SHP77 (cell line): ENCODE data around the gene ZFP62.
A peak's percentile ranks its signal among the peaks of the same experiment; 100 is the strongest.

Source experiments
- DNase-seq, 2 experiments: peaks; one replicate each; lab custom pipeline; 2025; lab: John Stamatoyannopoulos, UW

The ZFP62 gene

DNA sequence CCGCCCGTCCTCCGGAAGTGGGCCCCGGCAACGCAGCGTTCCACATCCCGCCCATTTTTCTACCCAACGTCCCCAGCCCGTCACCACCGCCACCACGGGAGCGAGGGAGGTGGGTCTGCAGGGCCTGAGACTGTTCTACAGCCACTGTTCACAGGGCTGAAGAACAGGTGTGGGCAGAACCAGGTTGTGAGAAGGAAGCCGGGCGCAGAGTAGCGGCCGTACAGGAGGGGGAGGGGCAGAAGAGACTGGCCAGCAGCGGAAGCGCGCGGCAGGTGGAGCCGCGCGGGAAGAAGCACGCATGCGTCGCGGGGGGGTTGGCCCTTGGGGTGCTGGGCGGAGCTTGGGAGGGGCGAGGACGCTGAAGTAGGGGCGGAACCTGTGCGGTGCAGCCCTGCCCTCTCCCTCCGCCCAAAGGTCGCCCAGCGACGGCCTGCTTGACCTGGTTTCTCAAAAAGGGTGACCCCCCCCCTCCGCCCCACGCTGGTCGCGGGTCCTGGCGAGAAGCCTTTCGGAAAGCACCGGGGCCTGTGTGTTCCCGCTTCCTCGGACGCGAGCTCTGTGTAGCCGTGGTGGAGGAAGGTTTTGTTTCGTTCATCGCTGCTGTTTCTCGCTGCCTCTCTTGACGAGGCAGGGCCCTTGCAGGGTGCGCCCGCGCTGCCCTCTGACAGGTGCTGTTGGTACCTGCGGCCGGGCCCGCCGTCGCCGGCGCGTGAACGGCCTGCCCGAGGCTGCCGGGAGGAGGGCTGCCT is 50.7 kb downstream of the ZFP62 start:
- DNase-seq = peak; percentile 85 to 86

DNA sequence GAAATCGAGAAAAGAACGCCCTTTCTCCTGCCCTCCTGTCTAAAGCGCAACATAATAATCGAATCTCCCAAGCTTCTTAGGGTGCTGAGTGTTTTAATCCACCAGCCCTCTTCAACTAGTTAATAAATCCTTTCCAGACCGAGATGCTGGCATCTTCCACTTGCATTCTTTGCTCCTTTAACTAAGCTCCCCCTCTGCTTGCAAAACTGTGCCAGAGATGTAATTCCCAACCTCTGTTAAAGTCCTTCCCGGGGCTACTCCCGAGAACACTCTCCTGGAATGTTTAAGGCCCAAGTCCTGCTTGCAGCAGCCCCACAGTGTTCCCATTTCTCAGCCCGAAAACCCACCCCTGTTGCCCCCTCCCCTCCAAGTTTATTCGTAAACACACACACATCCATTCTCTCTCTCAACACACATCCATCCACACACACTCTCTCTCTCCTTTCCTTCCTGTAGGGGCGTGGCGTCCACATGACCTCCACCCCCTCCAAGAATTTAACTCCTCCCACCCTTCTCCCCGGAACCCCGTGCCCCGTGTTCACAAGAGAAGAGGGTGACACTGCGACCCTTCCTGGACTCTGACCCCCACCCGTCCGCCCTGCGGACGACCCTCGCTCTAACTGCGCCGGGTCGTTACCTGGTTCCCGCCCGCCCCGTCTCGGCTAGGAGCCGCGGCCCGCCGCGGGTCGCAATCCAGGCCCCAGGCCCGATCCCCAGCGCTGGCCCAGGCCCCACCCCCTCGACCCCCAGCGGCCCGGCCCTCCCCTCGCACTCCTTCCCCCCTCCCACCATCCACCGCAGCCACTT is 51.5 kb downstream of the ZFP62 start:
- peak; percentile 77 to 79 for DNase-seq

DNA sequence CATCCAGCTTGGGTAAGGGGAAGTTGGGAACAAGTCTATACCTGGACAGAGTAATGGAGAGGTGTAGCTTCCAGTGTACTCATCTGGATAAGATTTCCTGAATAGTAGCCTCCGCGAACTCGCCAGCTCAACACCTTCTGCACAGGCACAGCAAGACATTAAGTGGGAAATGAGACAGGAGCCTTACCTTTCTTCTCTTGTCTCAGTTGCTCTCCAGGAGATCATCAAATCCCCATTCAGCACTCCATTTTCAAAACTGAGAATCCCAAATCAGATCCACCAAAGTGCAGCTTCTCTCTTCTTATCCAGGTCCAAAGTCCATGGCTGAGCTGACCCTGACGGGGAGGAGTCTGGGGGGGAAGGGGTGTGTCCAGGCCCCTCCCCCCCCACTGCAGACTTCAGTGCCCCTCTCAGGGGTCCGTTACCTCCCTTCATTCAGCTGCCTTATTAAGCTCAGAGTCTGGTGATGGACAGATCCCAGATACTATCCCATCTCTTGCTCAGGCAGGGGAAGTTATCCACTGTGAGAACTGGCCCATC is 52.5 kb downstream of the ZFP62 start:
- DNase-seq = no peak

DNA sequence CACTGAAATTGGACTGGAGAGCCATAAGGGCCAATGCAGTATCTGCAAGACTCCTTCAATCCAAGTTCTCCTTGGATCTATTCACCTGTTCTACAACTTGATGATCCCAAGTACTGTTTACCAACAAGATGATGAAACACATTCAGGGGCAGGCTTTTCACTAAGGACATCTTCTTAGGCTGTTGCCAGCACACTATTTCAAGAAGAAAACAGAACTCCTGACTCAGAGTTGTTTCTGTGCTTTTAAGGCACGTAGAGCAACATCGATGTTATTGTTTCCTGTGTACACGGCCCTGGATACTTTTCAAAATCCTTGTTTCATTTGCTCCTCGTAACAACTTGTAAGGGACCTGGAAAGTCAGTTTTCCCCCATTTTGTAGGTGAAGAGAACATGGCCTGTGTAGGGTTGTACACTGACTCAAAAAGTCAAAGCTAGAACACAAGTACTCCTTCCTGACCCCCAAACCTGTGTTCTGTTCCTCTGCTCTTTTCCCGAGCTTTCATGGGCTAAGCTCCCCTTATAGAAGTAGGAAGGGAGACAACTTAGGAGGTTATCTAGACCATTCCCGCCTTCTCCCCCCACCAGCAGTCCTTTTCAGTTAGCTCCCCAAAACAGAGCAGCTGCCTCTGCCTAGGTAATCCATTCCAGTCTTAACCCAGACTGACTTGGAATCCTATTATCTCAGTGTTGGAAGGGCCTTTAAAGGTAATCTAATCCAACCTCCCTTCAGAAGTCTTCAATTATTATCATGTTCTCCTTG is 53.2 kb downstream of the ZFP62 start:
- no peak for DNase-seq

DNA sequence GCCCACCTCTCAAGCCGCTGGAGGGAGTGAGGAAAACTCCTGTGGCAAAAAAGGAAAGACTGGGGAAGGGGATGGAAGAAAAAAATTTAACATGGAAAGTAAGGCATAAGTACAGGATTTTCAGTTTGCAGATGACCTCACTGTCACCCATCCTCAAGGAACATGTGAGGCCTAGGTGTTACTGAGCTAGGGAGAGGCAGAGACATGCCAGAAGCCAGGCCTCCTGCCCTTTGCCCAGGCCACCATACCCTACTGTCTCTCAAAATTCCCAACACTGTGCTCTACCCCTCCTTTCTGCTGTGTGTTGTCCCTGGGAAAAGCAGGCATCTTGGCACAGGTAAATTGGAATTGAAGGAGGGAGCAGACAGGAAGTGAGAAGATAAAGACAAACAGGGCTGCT is 54.0 kb downstream of the ZFP62 start:
- no peak for DNase-seq

DNA sequence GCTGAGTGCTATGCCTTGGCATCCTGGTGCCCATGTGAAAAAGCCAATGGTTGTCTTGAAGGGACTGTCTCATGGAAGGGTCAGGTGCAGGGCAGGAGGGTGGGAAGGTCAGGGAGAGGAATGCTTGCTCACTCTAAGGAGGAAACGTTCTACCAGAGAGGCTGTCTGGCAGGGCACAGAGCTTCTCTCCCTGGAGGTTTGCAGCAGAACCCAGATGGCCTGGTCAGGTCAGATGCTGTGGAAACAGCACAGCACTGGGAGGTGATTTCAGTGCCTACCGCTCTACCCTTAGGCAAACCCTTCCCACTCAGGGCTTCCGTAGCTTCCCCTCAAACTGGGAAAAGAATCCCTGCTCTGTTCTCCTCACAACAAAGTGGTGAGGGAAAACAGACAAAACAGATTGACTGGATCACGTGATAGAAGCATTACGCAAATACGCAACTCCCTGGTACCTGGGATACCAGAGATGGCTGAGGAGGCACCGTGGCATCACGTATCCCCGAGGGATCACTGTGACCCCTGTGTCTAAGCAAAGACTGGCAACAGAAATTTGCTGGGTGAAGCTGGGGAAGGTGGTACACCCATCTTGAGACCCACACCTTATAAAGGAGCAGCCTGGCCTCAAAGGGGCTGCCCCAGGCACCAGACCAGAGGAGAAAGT is 54.6 kb downstream of the ZFP62 start:
- DNase-seq = no peak

DNA sequence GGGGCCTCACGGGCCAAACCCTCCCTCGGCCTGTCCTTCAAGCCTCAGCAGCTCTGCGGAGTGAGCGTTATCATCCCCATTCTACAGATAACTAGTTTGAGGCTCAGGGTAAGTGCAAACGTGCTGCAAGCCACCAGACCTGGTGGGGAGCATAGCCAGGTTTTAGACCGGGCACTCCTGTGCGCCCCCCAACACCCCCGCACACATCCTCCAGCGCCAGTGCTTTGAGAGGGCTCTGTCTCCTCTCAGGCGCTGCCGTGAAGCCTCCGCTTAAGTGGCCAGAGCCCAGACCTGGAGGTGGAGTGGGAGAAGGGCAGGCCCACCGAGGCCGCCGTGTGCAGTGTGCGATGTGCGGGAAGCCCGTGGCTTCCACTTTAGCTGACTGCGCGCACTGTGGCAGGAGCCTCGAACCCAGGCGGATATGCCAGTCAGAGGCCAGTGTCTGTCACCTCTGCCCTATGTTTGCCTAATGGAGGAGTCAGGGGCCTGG is 56.9 kb downstream of the ZFP62 start:
- DNase-seq = no peak

DNA sequence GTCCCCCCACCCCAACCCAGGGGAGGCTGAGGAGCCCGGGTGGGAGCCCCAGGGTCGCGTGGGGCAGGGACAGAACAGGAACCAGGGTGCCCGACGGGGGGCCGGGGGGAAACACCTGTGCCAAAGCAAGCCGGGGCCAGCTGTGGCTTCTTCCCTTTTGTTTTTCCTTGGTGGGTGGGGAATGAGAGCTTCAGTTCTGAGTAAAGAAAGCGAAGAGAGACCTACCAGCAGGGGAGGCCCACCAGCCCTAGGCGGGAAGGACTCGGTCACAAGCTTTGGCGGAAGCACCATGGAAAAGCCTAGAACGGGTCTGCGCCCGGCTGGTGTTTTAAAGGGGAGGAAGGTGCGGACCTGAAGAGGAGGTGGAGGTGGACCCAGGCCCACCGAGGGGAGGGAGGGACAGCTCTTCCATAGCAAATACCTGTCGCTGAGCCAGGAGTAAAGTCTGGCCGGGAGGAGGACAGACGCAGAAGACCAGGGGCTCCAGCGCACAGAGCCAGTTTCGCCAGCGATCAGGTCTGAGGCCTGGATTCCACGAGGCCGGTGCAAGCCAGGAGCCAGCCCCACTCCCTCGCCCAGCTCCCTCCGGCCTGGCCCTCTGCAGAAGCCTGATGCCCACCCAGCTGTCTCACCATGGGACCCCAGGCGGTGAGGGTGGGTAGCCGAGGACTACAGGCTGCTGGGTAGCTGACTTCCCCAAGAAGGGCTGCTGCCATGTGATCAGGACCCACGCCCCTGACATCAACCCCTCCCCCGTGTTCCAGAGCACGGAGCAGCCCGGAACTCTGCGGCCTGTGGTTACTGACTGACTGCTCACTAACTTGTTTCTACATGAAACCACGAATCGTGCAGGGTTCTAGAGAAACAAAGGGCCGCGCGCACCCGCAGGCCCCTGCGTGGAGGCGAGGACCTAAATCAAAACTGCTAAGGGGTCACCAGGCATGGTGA is 57.6 kb downstream of the ZFP62 start:
- no peak for DNase-seq

DNA sequence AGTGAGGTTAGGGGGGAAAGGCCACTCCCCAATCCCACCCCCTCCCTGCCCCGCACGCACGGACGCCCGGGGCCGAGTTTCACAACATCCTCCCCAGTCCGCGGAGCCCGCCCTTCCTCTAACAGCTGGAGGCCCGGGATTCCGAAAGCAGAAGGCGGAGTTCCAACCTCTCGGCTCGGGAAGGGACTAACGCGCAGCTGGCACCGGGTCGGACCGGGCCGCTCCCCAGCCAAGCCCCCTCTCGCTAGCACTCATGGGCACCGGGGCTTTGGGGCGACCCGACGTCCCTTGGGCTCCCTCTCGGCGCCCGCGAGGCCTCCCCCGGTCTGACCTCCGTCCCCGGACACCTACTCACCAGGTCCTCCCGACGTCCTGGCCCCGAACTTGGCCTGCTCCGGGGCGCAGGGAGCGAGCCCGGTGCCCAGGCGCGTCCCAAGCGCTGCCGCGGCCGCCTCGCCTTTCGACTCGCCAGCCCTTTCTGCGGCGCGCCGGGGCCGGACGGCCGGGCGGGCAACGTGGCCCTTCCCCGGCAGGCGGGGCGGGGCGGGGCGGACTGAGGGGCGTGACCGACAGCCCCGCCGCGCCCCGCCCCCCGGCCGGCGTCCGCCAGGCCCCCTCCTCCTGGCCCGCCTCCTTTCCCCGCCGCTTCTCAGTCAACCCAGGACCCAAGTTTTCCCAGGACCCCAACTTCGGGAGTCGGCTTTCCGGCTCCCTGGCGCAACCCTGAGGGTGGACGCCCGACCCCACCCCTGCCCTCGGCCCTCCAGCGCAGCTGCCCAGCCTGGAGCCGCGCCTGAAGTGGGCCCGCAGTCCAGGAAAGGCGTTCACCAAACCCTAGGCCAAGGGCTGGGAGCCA is 58.5 kb downstream of the ZFP62 start, which contains the start of gene MGAT1:
TSS of gene MGAT1 (minus strand) at position 482 of the 856 bp plus-strand sequence. CDS start 9,835 bp downstream, outside the sequence.
- DNase-seq = peak in 1 of 2 experiments; percentile 56

DNA sequence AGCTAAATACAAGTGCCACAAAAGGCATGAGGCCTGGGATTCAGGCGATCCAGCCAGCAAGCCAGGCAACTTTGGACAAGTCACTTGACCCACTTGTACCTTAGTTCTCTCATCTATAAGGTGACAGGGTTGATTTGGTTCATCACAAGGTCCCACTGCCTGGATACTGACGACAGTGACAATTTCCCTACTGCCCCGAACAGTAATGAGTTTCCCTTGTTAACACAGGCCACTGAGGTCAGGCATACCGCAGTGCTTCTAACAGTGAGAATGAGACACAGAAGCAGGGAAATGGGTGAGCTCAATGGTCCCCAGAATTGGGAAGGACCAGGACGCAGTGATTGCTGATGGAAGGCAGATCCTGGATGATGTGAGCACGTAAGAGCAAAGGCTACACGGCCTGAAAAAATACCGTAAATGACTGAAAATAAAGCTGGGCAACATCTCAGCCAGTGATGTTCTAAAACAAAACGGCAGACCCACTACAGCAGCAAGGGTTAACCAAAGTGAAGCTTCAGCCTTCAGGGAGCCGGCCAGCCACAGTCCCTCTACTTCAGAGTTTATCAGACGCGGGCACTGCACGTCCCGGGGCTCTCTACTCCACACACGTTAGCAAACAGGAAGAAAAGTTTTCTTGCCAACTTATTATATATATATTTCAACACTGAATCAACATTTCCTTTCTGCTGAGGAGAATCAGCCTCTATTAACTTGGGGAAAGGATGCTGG is 59.3 kb downstream of the ZFP62 start:
- DNase-seq = no peak

DNA sequence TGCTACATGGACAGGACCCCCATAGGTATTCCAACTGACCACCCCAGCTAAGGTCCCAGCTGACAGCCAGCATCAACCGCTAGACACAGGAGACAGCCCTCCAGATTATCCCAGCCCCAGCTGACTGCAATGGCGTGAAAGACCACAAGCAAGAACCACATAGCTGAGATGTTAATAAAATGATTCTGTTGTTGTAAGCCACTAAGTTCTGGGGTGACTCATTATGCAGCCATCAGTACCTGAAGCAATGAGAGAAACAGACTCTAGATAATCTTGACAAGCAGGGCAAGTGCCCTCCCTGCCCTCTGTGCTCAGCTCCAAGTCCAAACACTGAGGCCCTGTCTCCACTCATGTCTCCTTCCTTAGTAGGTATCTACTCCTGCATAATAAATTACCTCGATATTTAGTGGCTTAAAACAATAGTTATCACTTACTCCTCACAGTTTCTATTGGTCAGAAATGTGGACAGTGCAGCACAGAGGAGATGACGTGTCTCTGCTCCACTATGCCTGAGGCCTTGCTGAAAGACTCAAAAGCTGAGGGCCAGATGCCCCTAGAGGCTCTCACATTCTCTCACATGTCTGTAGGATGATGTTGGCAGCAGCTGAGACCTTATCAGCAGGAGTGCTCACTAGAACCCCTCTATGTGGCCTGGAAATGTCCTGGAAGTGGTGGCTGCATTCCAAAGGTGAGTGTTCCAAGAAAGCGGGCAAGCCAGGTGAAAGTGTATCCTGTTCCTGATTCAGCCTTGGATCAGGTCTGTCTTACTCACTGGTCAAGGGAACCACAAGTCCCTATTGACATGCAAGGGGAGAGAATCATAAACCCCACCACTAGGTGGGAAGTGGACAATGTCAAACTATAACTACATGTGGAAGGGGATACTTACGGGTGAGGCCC is 60.9 kb downstream of the ZFP62 start:
- no peak for DNase-seq

DNA sequence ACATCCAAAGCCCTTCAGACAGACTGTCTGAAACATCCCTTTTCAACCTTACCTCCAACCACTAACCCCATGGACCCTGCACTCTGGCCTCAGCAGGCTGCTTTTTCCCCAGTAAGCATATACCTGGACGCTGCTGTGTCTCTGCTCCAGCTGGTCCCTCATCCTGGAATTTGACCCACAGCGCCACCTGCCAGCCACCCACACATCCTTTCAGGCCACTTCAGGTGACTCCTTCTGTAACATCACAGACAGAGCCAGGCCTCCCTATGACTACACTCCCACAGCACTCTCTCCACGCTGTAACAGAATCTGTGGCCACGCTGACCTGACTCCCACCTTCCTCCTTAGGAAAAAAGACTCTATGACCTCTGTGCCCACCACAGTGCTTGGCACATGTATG is 61.9 kb downstream of the ZFP62 start:
- peak in 1 of 2 experiments; percentile 24 for DNase-seq

DNA sequence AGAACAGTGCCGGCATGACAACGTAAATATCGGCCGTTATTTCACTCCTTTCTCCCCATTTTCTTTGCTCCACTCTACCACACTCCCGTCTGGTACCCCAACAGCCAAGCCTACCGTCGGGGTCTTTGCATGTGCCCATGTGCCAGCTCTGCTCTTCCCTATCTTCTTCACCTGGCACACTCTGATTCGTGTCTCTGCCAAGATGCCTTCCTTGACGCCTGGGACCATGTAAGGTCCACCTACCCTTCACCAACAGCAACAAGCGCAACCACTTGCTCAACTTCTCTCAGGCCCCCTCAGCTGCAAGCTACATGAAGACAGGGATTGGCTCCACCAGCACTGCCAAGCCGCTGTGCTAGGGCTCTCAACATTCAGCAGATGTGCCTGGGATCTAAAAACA is 62.9 kb downstream of the ZFP62 start:
- no peak for DNase-seq
